Activated CD8-positive, alpha-beta memory T cell treated with anti-CD3 and anti-CD28 coated beads, Interleukin-2, amount 50 U/mL, for 1 hour (primary cell): ENCODE measurements around the gene LMF1.
"Not testable (repeated sequence)": the region's sequence is repeated elsewhere in the genome, so short reads cannot be mapped to it uniquely, and the experiment has no call there.

ENCODE experiments used
- DNase-seq: peaks from one replicate; pipeline ENCODE4 v3.0.0-alpha.2; 2020; ENCODE audit errors: extremely low read depth

Gene LMF1

GRCh38 chr16:850668-851067 is 120.1 kb downstream of the LMF1 start:
- no peak for DNase-seq

GRCh38 chr16:848510-849253 is 122.1 kb downstream of the LMF1 start:
- DNase-seq, result no peak

GRCh38 chr16:847681-848445 is 122.9 kb downstream of the LMF1 start:
- no peak for DNase-seq

DNA sequence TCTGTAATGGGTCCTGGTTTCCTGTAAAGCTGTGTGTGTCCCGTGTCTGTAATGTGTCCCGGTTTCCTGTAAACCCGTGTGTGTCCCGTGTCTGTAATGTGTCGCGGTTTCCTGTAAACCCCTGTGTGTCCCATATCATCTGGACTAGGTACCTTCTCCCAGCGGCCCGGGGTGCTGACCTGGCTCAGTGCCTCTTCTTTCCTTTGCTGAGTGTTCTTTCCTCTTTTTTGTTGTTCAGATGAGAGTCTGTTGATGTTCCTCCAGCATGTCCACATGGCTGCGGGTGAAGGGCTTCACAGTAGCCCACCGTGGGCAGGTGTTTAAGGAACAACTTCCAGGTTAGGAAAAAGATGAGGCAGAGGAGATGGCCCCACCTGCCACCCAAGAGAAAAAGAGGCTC is 123.6 kb downstream of the LMF1 start:
- DNase-seq, result no peak

DNA sequence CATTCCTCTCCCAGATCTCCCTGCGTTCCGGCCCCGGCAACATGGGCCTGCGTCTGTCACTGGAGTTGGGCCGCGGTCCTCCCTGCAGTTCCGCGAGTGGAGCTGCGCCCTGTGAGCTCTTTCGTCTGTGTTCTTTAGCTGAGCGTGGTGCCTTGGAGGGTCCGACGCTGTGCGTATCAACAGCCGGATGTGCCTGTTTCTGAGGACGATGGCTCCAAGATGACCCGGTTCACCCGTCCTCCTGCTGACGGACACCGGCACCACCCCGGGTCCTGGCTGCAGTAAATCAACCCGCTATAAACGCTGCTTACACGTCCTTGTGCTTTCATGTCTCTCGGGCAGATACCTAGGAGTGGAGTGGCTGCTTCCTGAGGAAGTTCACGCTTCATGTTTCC is 125.4 kb downstream of the LMF1 start:
- DNase-seq, result no peak

DNA sequence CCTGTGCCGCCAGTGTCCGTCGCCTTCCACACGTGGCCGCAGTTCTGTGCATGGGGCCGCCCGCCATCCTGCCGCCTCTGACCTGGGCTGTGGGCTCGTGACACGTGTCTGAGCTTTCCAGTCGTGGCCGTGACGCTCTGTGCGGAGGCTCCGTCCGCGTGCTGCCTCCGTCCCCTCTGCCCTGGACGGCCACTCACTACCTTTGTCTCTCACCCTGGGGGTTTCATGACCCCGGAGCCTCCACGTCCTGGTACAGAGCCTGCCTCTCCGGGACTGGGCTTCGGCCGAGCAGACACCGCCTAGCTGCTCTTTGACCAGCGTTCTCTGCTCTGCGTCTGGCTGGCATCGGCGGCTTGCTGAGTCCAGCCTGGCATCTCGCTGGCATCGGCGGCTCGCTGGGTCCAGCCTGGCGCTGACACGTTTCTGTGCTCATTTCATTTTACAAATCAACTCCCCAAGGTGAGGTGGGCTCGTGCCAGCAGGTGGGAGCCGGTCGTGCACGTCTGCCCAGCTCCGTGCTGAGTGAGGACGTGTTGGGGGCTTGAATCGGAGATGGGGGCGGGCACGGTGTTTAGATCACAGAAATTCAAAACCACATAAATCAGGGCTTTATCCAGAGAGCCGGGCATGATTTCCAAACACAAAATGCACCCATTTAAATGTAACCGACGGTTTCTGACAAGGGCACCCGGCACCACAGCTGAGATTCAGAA is 126.0 kb downstream of the LMF1 start:
- DNase-seq, result no peak

- no peak for DNase-seq
These were observed 127.0 kb downstream of the LMF1 start for GRCh38 chr16:843771-844170.

GRCh38 chr16:842711-843560 is 127.8 kb downstream of the LMF1 start:
- DNase-seq, result no peak

DNA sequence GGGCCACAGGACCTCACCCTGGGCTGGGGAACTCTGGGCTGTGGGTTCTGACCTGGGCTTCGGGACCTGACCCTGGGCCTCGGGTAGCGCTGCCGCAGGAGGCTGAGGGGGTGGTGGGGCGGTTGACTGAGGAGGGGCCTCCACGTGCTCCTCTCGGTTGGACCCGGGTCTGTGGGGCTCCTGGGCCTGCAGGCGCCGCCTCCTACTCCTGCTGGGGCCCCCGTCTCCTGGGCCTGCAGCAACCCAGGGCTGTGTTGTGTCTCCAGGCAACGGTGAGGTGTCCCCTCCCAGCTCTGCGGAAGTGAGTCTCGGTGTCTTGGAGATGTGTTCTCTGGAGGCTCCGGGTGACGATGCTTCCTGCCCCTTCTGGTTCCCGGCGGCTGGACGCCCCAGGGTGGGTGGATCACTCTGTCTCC is 128.7 kb downstream of the LMF1 start:
- no peak for DNase-seq

GRCh38 chr16:841455-842060 is 129.2 kb downstream of the LMF1 start:
- DNase-seq, result no peak

DNA sequence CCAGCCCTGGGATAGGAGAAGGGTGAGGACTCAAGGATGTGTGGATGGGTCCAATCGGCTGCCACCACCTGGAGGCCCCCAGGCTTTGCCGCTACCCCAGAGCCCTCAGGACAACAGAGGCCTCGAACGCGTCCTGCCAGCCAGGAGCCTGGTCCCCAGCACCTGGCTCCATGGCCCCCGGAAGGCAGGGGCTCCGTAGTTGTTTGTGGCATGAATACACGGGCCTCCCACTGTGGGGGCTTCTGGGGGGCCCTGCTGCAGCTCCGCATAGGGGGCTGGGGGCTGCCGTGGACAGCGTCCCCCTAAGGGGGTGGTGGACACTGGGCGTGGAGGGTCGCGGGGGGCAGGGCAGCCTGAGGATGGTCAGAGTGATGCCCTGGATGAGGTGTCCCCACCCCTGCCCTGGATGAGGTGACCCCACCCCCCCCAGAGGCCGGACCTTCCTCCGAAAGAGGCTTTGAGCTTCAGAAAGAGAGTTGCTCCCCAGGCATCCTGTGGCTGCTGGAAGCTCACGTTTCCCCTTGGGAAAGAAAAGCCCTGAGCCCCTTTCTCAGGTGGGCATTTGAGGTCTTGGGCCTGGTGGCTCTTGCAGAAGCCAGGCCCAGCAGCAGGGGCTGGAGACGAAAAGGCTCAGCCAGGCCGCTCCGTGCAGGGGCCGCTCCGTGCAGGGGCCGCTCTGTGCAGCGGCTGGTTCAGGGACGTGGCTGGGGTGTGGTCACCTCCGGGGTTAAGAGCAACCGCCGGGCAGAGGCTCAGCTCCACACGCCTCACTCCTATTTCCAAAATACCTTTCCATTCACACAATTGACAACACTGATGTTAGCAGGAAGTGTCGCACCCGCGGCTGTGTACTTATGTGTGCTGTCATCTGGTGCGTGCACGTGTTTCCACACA is 130.0 kb downstream of the LMF1 start:
- DNase-seq, result no peak

DNA sequence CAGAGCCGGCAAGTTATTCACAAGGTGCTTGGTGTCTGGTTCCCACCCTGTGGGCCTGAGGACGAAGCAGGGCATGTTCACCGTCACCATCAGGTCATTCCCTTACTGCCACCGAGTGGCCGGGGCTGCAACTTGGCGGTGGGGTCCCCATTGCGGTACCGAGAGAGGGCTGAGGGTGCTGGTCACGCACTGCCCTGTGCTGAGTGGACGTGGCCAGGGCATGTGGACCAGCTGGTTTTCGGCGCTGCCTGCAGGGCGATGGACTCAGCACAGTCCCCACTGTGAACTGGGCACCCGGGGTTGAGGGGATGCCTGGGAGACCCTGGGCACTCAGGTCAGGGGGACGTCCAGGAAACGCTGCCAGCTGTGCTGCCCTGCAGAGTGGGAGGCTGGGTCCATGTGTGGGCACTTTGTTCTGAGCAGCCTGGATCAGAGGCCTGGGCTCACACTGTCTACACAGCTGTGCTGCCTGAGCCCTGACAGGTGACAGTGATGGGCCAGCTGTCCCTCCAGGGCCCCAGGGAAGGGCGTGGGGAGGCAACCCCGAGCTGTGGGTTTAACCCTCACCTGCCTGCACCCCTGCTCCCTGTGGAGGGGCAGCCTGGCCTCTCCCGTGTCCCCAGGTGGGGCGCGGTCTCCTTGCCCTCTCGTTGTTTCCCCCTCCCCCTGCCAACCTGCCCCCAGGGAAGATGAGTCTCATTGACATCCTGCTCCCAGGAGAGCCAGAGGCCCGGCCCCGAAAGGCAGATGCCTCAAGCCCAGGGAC is 131.0 kb downstream of the LMF1 start:
- no peak for DNase-seq

- DNase-seq, result no peak
These were observed 132.0 kb downstream of the LMF1 start for GRCh38 chr16:838741-839140.

- not testable (repeated sequence) for DNase-seq
These were observed 134.0 kb downstream of the LMF1 start for GRCh38 chr16:836822-837221.

DNA sequence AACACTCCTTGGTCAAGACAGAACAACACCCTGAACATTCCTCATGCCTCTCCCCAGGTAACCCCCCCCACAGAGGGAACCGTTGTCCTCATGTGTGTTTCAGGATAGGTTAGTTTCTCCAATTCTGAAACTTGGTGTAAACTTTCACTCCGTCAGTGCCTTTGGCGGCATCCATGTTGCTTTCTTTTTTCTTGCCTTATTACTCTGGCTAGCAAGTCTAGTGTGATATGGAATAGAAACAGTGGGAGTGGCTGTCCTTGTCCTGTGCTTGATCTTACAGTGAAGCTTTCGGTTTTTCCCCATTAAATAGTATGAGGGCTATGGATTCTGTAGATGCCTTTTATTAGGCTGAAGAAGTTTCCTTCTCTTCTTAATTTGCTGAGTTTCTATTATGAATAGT is 134.6 kb downstream of the LMF1 start:
- no peak for DNase-seq

GRCh38 chr16:835373-835772 is 135.4 kb downstream of the LMF1 start:
- no peak for DNase-seq

DNA sequence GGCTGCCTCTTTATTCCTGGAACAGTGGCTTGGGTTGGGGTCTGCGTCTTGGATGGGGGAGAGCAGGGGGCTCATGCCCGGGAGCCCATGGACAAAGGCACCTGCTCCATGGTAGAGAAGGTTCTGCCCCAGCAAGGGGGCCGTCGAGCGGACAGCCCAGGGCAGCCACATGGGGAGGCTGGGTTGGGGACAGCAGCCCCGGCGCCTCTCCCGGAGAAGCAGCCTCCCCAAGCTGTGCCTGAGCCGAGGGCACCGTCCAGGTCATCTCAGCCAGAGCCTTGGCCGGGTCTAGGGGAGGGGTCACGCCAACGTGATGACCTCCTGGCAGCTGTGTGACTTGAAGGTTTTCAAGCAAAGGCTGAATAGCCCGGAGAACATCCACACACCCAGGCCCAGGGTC is 137.4 kb downstream of the LMF1 start:
- DNase-seq, result no peak

GRCh38 chr16:832652-833336 is 138.0 kb downstream of the LMF1 start:
- DNase-seq, result no peak
